ENCODE data around the gene TMEM175. TPM values are rescaled to one million over a fixed set of nuclear protein-coding genes. Genes with fewer than 3 reads are reported as not detected.

Gene TMEM175
- total and polyA plus RNA-seq, 2 of the 8 experiments (the other 6 are each of a cell fraction or from before 2014, with no cell fraction given): 4.9 to 20.7 TPM

- H2BK5ac ChIP-seq (ENCODE audit: low read depth, low read length): no peak overlapping the region
- H4K8ac ChIP-seq (ENCODE audit: extremely low read depth, insufficient read depth, low read length): no peak overlapping the region
- 84% methylated on average over 13 of the region's 13 CpGs; no CpG with 5 or more reads in 1 of the 2 experiments for WGBS, 2 experiments (ENCODE audit: extremely low coverage in 1 of 2, insufficient coverage in 1 of 2, insufficient read length in 1 of 2, insufficient replicate concordance in 2 of 2, low coverage in 1 of 2, low lambda C conversion rate in 2 of 2, missing lambda C conversion rate in 1 of 2)
- no peak overlapping the region for H3K18ac ChIP-seq (ENCODE audit: extremely low read depth, low read length)
- peaks cover 6% of the 10 kb centered on the region; the same call in 1 of the 2 replicates for H3K23me2 ChIP-seq (ENCODE audit: low read depth, low read length)
- no peak overlapping the region for H2AK5ac ChIP-seq (ENCODE audit: low read depth, low read length)
- no peak overlapping the region for H3K4me3 ChIP-seq (ENCODE audit: extremely low read depth in 1 of 4, insufficient read depth in 2 of 4, low read depth in 3 of 4, low read length in 4 of 4)
- H3K36me3 ChIP-seq (ENCODE audit: control insufficient read depth in 2 of 4, insufficient read depth in 4 of 4, low read length in 3 of 4): no peaks in the 10 kb centered on the region
- no peak for DNase-seq (ENCODE audit: low read depth in 1 of 2, low spot score in 2 of 2)
- H3K56ac ChIP-seq (replicated peaks; ENCODE audit: insufficient read length, low read depth, low read length): no peak overlapping the region
- peaks cover 0 to 11% (median 6%) of the 10 kb centered on the region in 4 experiments; a peak in 4 of 7 replicates for H3K27me3 ChIP-seq (replicated peaks in 1 of 4; ENCODE audit: control insufficient read depth in 3 of 4, extremely low read depth in 1 of 4, insufficient read depth in 3 of 4, low read length in 3 of 4)
- H3K4me2 ChIP-seq (ENCODE audit: insufficient read depth in 1 of 2, low read depth in 2 of 2, low read length in 2 of 2): no peak overlapping the region
- ChIA-PET POLR2A (ENCODE audit: partially characterized antibody) (interaction anchor here (1.3 to 1.6 kb wide), 2 partner anchors 10 to 17 kb away, joined by 3 to 4 read pairs; partner anchors contain the start of genes GAK and TMEM175), CTCF (ENCODE audit: partially characterized antibody) (interaction anchor here (0.8 to 1.2 kb wide), 3 partner anchors 9 to 38 kb away, joined by 3 to 4 read pairs (median 3); partner anchors contain the start of genes GAK, IDUA and TMEM175)
- no peak overlapping the region for H3K9ac ChIP-seq (replicated peaks in 1 of 4; ENCODE audit: extremely low read depth in 1 of 4, low read depth in 3 of 4, low read length in 3 of 4)
- H4K5ac ChIP-seq (ENCODE audit: insufficient read length, low read depth, low read length): no peak overlapping the region
- no peak overlapping the region for H2BK120ac ChIP-seq (replicated peaks; ENCODE audit: low read depth, low read length)
- H3K4me1 ChIP-seq (replicated peaks in 1 of 4; ENCODE audit: control insufficient read depth in 3 of 4, insufficient read depth in 4 of 4, low read length in 3 of 4): peaks cover 3 to 10% (median 8%) of the 10 kb centered on the region in 4 experiments
- H4K20me1 ChIP-seq (replicated peaks in 1 of 2; ENCODE audit: control insufficient read depth in 1 of 2, insufficient read depth in 2 of 2, low read length in 2 of 2): peaks cover 0 to 2% of the 10 kb centered on the region in 2 experiments
- no peak overlapping the region for H3K23ac ChIP-seq (ENCODE audit: insufficient read length)
- no peaks in the 10 kb centered on the region for H3K9me3 ChIP-seq (ENCODE audit: insufficient read depth in 2 of 2, low read depth in 1 of 2, low read length in 1 of 2)
- no peak for FAIRE-seq
- no peaks in the 10 kb centered on the region for H3K79me1 ChIP-seq (ENCODE audit: low read depth, low read length)
- H2BK20ac ChIP-seq (ENCODE audit: low read length): no peak overlapping the region
- no peak overlapping the region for H3K27ac ChIP-seq (ENCODE audit: low read depth, low read length)
- no peak overlapping the region for H3K4ac ChIP-seq (replicated peaks; ENCODE audit: insufficient read length, low read depth, low read length)
- H2AFZ ChIP-seq (ENCODE audit: low read length): no peak overlapping the region
- H4K91ac ChIP-seq (replicated peaks; ENCODE audit: insufficient read length, low read length): no peak overlapping the region
- H3K79me2 ChIP-seq (ENCODE audit: control insufficient read depth in 1 of 2, insufficient read depth in 2 of 2, low read length in 2 of 2): no peaks in the 10 kb centered on the region
- H3K14ac ChIP-seq (ENCODE audit: insufficient read length): no peak overlapping the region
- no peak overlapping the region for H2BK12ac ChIP-seq (ENCODE audit: low read depth, low read length)
- no peak overlapping the region for H2BK15ac ChIP-seq (ENCODE audit: low read length)
These were observed 16.7 kb downstream of the TMEM175 start for GRCh38 chr4:948936-949300.
